Tibial nerve (tissue), 4 donors: ENCODE measurements around the gene SYDE1.

Experiments
- CTCF ChIP-seq, 5 experiments: fragments of 200-600 bp in 3 of 5; fragments of 450-650 bp in 2 of 5; sonication (generic) in 3 of 5; IDR thresholded peaks; one replicate each; pipeline ENCODE4 v1.5.1; 2016 to 2019; ENCODE audit warnings: antibody characterized with exemption in 5 of 5, mild to moderate bottlenecking in 3 of 5, moderate library complexity in 2 of 5
- EP300 ChIP-seq, 2 donors: sonication (generic); formaldehyde crosslinking; IDR thresholded peaks; one replicate each; pipeline ENCODE4 v1.6.1; 2017; ENCODE audit warnings: antibody characterized with exemption in 2 of 2, mild to moderate bottlenecking in 1 of 2
- POLR2A ChIP-seq, 2 donors: fragments of 450-650 bp; IDR thresholded peaks; one replicate each; pipeline ENCODE4 v1.6.1; 2017; ENCODE audit warnings: antibody characterized with exemption in 2 of 2, mild to moderate bottlenecking in 2 of 2, moderate library complexity in 2 of 2

GRCh38 chr19:15120135-15121026 lies 13.2 kb downstream of the SYDE1 start:
- TF ChIP-seq CTCF (IDR thresholded peaks at IDR 0.05), result no peak
- TF ChIP-seq EP300 (IDR thresholded peaks at IDR 0.05), result no peak
- no peak for TF ChIP-seq POLR2A (IDR thresholded peaks at IDR 0.05)
